Liver (tissue), 9 donors: Measurements from ENCODE around the gene BTN1A1. TPM values are rescaled to one million over a fixed set of nuclear protein-coding genes. Genes with fewer than 3 reads are reported as not detected.
"Not testable (repeated sequence)": the region's sequence is repeated elsewhere in the genome, so short reads cannot be mapped to it uniquely, and the experiment has no call there.

ENCODE experiments used
- DNase-seq: peaks from one replicate; pipeline ENCODE4 v3.0.0-alpha.2; 2017; ENCODE audit warnings: low spot score
- H3K27ac ChIP-seq, 2 donors: one replicate each; pipeline ENCODE4 v1.7.0; 2013; ENCODE audit warnings: inconsistent platforms in 2 of 2, low read length in 2 of 2, control low read depth in 1 of 2, low read depth in 1 of 2, mild to moderate bottlenecking in 1 of 2
- H3K27me3 ChIP-seq, 4 donors: one replicate each; pipeline versions ENCODE4 v1.6.1 to v1.7.0; 2013; ENCODE audit warnings: low read length in 3 of 4, inconsistent platforms in 1 of 4, mild to moderate bottlenecking in 1 of 4, moderate library complexity in 1 of 4; ENCODE audit not compliant: control insufficient read depth in 4 of 4, insufficient read depth in 4 of 4
- H3K36me3 ChIP-seq, 4 donors: one replicate each; pipeline versions ENCODE4 v1.6.1 to v1.7.0; 2013; ENCODE audit warnings: low read length in 3 of 4, mild to moderate bottlenecking in 3 of 4, low read depth in 1 of 4, moderate library complexity in 1 of 4; ENCODE audit not compliant: control insufficient read depth in 4 of 4, insufficient read depth in 3 of 4
- H3K4me1 ChIP-seq, 4 donors: one replicate each; pipeline versions ENCODE4 v1.6.1 to v1.7.0; 2013; ENCODE audit warnings: low read length in 3 of 4, mild to moderate bottlenecking in 3 of 4, moderate library complexity in 1 of 4; ENCODE audit not compliant: control insufficient read depth in 4 of 4, insufficient read depth in 4 of 4
- H3K4me3 ChIP-seq, 3 donors: one replicate each; pipeline versions ENCODE4 v1.6.1 to v1.7.0; 2013; ENCODE audit warnings: low read length in 3 of 3, control low read depth in 1 of 3, low read depth in 1 of 3, mild to moderate bottlenecking in 1 of 3
- H3K9ac ChIP-seq, 2 donors: one replicate each; pipeline ENCODE4 v1.7.0; 2013; ENCODE audit warnings: low read length in 2 of 2, mild to moderate bottlenecking in 2 of 2, moderate library complexity in 2 of 2, control low read depth in 1 of 2, low read depth in 1 of 2
- H3K9me3 ChIP-seq, 4 donors: one replicate each; pipeline versions ENCODE4 v1.6.1 to v1.7.0; 2013; ENCODE audit warnings: low read length in 3 of 4; ENCODE audit not compliant: control insufficient read depth in 4 of 4
- FOXA1 ChIP-seq: IDR thresholded peaks from 2 replicates; pipeline ENCODE4 v1.6.1; 2016; ENCODE audit warnings: antibody characterized with exemption
- NR2F2 ChIP-seq: IDR thresholded peaks from 2 replicates; pipeline ENCODE4 v1.6.1; 2016; ENCODE audit warnings: antibody characterized with exemption
- RAD21 ChIP-seq, 2 donors: IDR thresholded peaks; 2 replicates each; pipeline ENCODE4 v1.6.1; 2016; ENCODE audit warnings: antibody characterized with exemption in 2 of 2, mild to moderate bottlenecking in 2 of 2
- SP1 ChIP-seq: IDR thresholded peaks from 2 replicates; pipeline ENCODE4 v1.6.1; 2018; ENCODE audit warnings: antibody characterized with exemption, mild to moderate bottlenecking
- TAF1 ChIP-seq: conservative IDR thresholded peaks from 2 replicates; pipeline ENCODE4 v1.6.1; 2016; ENCODE audit warnings: antibody characterized with exemption, mild to moderate bottlenecking
- WGBS: extraction: QIAGEN DNeasy Blood & Tissue Kit; methylation state at CpG from one replicate; pipeline ENCODE4 v1.1.7; 2013; 5-methylcytosine and 5-hydroxymethylcytosine counted together
- polyA plus RNA-seq, 2 donors: library from polyadenylated mRNA; stranded (reverse) in 1 of 2; unstranded in 1 of 2; fragments of 200-250 nt in 1 of 2; fragments of >200 nt in 1 of 2; fragmentation: Nextera tagmentation in 1 of 2; extraction: Ambion mirVana in 1 of 2; gene quantifications; one replicate each; pipeline versions ENCODE4 v1.2.1 to v1.2.3, GENCODE V29; 2013 to 2015
- total RNA-seq, 2 donors: library from RNA; depleted of rRNA; stranded (reverse); fragments of >200 nt; gene quantifications; one replicate each; pipeline ENCODE4 v1.2.3, GENCODE V29; 2014
- TF ChIP-seq, protein P1 (sequence below): IDR thresholded peaks from 2 replicates; pipeline ENCODE4 v1.6.1; 2016; ENCODE audit warnings: antibody characterized with exemption
- TF ChIP-seq, protein P2 (sequence below): fragments of 150-350 bp; IDR thresholded peaks from 2 replicates; pipeline ENCODE4 v1.5.1; 2017; ENCODE audit warnings: improper control_type of control experiment, low read depth, low read length; ENCODE audit not compliant: missing input control
- donor health status: healthy.
- donor health status: healthy.
- donor health status: healthy.
- donor health status: healthy.
- donor health status: healthy.

The BTN1A1 gene
- total and polyA plus RNA-seq, 4 donors = 0.06 TPM; not detected in 3

DNA sequence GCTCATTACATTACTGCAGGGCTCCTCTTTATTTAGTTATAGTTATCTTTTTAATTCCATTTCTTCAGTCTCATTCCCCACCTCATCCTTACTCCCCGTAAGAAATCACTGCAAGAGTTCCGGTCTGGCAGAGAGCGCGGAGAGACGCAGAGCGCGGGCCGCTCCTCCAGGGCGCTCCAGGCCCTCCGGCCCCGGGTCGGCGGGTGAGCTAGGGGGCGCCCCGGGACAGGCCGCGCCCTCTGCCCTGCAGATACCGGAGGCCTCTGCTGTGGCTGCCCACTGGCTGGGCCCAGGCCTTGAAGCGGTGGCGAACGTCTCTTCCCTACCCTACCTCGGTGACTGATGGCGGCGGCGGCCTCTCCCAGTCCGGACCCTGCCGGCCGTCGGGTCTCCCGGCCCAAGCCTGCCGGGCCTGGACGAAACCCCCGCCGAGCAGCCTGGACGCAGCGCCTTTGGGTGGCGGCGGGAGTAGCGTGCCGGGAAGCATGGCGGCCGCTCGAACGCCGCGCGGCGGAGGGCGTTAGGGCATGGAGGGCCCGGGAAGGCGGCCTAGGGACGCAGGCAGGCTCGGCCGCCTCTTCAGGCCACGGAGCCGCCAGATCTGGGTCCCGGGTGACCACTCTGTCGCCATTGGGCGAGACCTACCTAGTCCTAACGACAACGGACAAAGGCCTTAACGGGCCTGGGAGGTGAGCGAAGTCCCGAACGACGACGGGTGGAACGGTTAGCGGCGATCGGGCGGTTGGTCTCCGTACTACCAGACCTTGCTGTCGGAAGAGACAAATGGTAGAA is 21.7 kb downstream of the BTN1A1 start:
- 37% methylated on average over 74 of the region's 74 CpGs for WGBS
- H3K27ac ChIP-seq = peak overlapping the region; percentile 79 to 86
- H3K4me3 ChIP-seq = peak overlapping the region; percentile 11 to 81 (median 37)
- H3K27me3 ChIP-seq = no peaks in the 10 kb centered on the region
- H3K4me1 ChIP-seq = peaks cover 0 to 6% (median 1%) of the 10 kb centered on the region in 4 donors
- H3K9ac ChIP-seq = peak overlapping the region; percentile 60 to 78
- H3K9me3 ChIP-seq = no peaks in the 10 kb centered on the region
- DNase-seq = peak; percentile 83
- TF ChIP-seq RAD21 (IDR thresholded peaks at IDR 0.05) (peak in 1 of 2 donors; percentile 4), FOXA1 (no peak), SP1 (peak; percentile 21)
- no peaks in the 10 kb centered on the region for H3K36me3 ChIP-seq

DNA sequence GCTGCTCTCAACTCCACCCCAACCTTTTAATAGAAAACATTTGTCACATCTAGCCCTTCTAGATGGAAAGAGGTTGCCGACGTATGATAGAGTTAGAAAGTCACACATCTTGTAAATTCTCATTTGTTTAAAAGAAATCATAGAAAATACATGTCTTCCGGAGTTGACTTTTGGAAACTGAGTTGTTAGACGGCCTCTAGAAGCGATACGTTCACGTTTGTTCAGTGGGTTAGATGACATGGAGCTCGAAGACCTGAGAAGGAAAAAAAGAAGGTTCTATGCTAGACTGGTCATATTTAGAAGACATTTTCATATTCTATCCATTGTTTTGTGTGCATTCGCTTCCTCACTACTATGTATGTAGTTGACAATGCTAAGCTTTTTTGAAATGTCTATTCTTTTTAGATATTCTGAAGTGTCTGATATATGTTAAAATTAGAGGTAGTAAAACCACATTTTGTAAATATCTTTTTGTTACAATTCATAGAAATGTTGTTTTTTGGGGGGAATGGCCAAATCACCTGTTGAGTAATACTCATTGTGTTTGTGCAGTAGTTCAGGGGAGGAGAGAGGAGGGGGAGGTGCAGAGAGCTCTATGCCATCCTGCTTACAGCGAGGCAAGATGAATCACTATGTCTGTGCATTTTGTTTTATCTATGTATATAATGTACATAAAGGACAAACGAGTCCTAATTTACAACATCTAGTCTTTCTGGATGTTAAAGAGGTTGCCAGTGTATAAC is 22.6 kb downstream of the BTN1A1 start:
- not testable (repeated sequence) for H3K27me3 ChIP-seq, H3K9ac ChIP-seq, H3K4me1 ChIP-seq, H3K27ac ChIP-seq, H3K9me3 ChIP-seq, H3K36me3 ChIP-seq, H3K4me3 ChIP-seq, DNase-seq
- 88% methylated on average over 11 of the region's 11 CpGs for WGBS

DNA sequence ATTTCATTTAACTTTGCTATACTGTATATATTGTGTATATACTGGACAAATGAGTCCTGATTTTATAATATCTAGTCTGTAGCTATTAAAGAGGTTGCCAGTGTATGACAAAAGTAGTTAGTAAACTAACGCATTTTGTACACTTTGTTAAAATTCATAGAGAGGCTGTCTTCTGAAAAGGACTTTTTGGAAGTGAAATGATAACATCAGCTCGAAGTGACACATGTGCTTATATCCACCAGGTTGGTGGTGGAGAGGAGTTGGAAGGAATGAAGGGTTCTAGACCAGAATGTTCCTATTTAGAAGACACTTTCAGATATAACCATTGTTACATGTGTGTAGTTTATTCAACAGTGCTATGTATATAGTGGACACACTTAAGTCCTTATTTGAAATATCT is 24.2 kb downstream of the BTN1A1 start:
- DNase-seq = not testable (repeated sequence)

DNA sequence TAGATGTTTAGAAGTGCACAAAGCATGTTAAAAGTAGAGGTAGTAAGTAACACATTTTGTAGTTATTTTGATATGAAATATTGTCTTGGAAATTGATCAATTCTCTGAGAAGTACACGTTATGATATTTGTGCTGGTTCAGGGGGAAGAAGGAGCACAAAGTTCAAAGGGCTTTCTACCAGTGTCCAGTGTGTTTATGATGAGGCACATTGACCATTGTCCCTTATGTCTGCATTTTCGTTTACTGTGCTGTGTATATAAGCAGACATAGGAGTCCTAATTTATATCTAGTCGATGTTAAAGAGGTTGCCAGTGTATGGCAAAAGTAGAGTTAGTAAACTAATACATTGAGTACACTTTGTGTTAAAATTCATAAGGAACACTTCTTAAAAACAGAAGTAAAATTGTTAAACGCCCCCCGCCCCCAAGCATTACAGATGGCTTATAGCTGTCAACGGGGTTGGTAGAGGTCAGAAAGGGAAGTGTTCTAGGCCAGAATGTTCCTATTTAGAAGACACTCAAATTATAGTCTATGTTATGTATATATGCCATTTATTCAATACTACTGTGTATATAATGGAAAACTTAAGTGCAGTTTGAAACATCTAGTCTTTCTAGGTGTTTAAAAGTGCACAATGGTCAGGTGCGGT is 24.7 kb downstream of the BTN1A1 start:
- no peak overlapping the region for H3K27ac ChIP-seq
- peaks cover 0 to 6% (median 1%) of the 10 kb centered on the region in 4 donors for H3K4me1 ChIP-seq

More for the DNA sequence above, 24.2 kb downstream of the BTN1A1 start:
- not testable (repeated sequence) for H3K9ac ChIP-seq, H3K27ac ChIP-seq, H3K36me3 ChIP-seq, H3K27me3 ChIP-seq, H3K4me1 ChIP-seq, H3K9me3 ChIP-seq, H3K4me3 ChIP-seq
- 96% methylated on average over 2 of the region's 2 CpGs for WGBS

More for the DNA sequence above, 24.7 kb downstream of the BTN1A1 start:
- Histone ChIP-seq H3K4me3 (no peak overlapping the region), H3K36me3 (no peaks in the 10 kb centered on the region), H3K27me3 (no peaks in the 10 kb centered on the region), H3K9ac (no peak overlapping the region), H3K9me3 (no peaks in the 10 kb centered on the region)
- no peak for DNase-seq
- 67% methylated on average over 7 of the region's 7 CpGs for WGBS
- no peak for TF ChIP-seq NR2F2
- TF ChIP-seq, protein P1, sequence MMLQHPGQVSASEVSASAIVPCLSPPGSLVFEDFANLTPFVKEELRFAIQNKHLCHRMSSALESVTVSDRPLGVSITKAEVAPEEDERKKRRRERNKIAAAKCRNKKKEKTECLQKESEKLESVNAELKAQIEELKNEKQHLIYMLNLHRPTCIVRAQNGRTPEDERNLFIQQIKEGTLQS = no peak
- TF ChIP-seq, protein P2, sequence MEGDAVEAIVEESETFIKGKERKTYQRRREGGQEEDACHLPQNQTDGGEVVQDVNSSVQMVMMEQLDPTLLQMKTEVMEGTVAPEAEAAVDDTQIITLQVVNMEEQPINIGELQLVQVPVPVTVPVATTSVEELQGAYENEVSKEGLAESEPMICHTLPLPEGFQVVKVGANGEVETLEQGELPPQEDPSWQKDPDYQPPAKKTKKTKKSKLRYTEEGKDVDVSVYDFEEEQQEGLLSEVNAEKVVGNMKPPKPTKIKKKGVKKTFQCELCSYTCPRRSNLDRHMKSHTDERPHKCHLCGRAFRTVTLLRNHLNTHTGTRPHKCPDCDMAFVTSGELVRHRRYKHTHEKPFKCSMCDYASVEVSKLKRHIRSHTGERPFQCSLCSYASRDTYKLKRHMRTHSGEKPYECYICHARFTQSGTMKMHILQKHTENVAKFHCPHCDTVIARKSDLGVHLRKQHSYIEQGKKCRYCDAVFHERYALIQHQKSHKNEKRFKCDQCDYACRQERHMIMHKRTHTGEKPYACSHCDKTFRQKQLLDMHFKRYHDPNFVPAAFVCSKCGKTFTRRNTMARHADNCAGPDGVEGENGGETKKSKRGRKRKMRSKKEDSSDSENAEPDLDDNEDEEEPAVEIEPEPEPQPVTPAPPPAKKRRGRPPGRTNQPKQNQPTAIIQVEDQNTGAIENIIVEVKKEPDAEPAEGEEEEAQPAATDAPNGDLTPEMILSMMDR = no peak
- TF ChIP-seq TAF1 = no peak
